Activated naive CD4-positive, alpha-beta T cell (primary cell): Measurements from ENCODE around the gene GPR25.

ENCODE experiments used
- DNase-seq, 4 experiments: peaks; one replicate each; lab custom pipeline; 2025; lab: John Stamatoyannopoulos, UW

The GPR25 gene

GRCh38 chr1:200873671-200874397 is 1.1 kb downstream of the GPR25 start:
- no peak for DNase-seq

- DNase-seq, result no peak
These were observed 1.9 kb downstream of the GPR25 start for GRCh38 chr1:200874694-200875093.

GRCh38 chr1:200875416-200875815 is 2.6 kb downstream of the GPR25 start:
- DNase-seq, result no peak

DNA sequence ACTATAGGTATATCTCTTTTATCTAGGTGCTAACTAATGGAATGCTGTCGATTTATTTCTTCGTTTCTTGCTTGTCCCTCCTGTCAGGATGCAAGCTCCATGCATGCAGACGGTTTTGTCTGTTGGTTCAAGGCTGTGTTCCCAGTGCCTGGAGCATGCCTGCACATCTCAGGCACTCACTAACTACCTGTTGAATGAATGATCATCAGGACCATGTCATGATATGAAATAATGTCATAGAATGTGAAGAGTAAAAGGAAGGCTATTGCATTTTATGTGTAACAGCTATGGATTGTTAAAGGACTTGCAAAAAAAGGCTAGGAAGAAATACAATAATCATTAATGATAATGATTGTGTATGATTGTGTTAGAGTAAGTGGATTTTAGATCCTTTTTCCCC is 4.2 kb downstream of the GPR25 start:
- no peak for DNase-seq

DNA sequence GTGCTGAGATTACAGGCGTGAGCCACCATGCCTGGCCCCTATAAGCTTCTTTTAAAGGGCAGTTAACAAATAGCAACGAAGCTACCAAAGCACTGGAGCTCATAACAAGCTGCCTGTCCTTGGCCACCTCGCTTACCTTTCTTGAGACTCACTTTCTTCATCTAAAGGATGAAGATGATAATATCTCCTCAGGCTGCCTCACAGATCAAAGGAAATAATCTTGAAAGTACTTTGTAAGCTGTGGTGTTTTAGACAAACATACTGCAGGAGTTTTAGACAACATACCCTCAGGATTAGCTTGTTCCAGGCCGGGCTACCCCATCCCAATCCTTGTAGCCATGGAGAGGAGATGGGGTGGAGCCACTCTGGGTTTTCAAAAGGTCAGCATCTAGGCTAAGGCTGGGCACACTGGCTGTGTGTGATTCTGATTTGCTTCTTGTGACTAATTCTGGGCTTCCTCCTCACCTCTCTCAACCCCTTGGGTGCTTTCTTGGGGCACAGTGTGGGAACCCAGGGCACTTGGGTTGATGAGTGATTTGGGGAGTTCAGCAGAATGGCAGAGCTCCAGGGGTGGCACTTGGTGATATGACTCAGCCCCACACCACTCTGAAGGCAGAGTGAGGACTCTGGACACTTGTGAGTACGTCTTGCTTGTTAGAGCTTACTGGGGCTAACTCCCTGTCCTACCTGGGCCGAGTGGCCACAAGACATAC is 5.2 kb downstream of the GPR25 start:
- no peak for DNase-seq

- DNase-seq, result no peak
These were observed 7.4 kb downstream of the GPR25 start for GRCh38 chr1:200880212-200880611.

DNA sequence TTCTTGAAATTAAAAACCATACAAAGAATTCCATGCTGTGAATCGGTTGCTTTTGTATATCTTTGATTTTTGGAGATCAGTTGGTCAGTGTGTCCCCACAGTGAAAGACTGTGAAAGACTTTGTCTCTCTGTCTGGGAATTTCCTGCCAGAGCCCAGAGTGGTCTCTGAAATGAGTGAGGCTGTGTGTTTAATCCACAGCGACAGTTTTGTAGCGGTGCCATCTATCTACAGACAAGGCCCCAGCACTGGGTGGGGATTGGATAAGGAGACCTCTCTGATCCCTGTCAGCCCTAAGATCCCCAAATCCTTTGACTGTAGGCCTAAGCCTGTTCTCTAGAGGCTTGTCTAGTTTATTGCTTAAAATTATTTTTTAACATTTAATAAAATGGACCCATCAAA is 10.3 kb downstream of the GPR25 start:
- no peak for DNase-seq

GRCh38 chr1:200885623-200886402 is 13.0 kb downstream of the GPR25 start:
- no peak for DNase-seq

GRCh38 chr1:200886594-200886993 is 13.8 kb downstream of the GPR25 start:
- no peak for DNase-seq

DNA sequence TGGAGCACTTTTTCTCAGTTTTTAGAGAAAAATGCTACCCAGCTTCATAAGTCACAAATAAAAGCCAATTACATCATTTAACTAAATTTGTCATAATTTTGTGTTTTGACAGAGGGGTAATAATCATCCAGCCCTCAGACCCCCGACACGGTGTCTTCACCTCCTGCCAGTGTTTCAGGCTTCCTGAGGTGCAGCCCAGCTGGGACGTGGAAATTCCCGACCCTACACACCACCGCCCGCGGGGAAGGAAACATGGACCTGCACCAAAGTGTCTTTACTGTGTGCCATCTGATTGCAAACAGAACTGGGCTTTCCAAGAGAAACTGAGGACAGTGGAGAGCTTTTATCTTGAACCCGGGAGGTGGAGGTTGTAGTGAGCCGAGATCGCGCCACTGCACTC is 14.3 kb downstream of the GPR25 start:
- no peak for DNase-seq

DNA sequence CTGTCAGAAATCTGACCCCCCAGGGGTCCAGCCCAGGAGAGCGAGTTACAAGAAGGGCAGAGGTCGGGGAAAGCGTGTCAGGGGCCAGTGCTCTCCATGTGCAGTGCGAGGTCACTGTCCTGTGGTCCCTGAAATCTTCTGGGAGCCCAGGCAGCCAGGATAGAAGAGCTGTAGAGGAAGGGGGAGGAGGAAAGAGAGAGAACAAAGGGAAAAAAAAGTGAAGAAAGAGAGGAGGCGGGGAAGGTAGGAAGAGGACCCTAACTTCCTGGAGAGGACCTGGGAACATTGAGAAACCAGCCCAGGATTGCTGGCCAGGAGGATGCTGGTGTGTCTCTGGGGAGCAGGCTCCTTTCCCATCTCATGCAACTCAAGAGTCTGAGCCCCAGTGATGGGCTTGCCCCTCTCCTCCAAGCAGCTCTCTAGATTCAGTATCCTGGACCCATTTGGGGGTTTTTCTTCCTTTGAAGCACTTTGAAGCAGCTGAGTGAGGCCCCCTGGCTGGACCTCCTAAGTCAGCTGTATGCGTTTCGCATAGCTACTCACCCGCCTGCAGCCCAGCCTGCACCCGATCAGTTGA is 15.1 kb downstream of the GPR25 start:
- DNase-seq, result no peak

GRCh38 chr1:200888349-200888838 is 15.6 kb downstream of the GPR25 start:
- peak in 1 of 4 experiments; percentile 15 for DNase-seq

DNA sequence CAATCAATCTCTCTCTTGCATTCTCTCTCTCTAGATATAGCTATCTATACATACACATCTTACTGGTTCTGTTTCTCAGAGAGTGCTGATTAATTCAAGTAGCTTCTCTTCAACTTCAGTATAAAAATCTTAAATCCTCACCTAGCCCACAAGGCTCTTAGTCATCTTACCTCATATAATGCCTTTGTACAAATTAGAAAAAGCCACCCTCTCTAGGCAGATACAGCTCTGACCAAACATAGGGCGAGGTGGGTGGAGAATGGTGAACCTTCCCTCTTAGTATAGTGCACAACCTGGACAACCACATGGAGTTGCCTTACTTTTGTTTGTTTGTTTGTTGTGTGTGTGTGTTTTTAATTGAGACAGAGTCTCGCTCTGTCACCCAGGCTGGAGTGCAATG is 16.8 kb downstream of the GPR25 start:
- DNase-seq, result no peak

DNA sequence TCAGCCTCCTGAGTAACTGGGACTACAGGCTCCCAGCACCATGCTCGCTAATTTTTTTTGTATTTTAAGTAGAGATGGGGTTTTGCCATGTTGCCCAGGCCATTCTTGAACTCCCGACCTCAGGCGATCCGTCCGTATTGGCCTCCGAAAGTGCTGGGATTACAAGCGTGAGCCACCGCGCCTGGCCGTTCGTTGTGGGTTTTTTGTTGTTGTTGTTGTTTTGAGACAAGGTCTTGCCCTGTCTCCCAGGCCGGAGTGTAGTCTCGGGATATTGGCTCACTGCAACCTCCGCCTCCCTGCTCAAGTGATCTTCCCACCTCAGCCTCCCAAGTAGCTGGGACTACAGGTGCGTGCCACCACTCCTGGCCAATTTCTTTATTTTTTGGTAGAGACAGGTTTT is 17.2 kb downstream of the GPR25 start:
- no peak for DNase-seq

DNA sequence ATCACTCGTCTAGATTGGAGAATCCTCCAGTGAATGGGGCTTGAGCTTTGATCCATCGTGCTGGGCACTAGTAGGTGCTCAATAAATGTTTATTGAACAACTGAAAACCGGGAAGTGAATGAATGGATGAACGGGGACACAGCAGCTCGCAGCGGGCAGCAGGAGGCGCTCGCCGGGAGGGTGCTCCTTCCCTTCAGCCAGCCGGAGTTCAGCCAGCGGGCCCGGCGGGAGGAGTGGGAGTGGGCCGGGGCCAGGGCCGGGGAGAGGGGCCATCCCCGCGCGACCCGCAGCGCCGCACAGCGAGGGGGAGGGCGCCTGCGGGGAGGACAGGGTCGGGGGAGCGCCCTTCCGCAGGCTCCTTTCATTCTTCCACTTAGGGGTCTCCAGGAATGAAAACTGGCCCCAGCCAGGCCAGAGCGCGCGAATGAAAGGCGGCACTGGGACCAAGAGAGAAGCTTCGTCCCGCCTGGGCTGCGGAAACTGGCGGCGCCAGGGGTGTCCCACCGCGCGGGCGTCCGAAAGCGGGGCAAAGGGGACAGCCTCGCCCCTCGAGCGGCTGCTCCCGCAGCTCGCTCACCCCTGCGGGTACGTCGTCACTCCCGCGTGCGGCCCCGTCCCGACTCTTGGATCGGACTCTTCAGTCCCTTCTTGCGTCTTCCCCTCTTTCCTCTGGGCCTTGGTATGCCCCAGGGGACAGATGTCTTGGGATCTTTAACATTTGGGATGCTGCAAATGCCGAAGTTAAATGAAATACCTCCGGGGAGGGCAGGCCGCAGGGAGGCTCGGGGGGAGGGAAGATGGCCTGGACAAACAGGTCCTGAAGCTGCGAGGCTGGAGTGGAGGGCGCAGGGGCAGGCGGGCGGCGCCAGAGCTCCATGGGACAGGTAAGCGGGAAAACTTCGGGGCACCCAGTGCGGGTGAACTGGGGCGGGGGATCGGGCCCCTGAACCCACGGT is 18.3 kb downstream of the GPR25 start:
- no peak for DNase-seq

DNA sequence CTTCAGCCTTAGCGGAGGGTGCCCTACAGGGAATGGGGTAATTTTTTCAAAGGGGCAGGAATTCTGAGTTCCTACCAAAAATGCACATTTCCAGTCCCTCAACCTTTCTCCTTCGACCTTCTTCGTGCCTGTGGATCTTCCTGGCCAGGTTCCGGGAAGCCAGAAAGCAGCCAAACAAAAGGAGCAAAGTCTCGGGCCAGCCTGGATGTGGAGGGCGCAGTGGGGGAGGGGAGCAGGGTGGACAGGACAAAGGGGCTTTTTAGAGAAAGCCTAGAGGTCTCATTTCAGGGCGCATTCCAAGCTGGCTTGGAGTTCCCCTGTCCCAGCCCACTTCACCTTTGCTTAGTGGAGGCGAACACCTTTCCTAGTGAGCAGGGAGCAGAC is 19.0 kb downstream of the GPR25 start:
- DNase-seq, result no peak

DNA sequence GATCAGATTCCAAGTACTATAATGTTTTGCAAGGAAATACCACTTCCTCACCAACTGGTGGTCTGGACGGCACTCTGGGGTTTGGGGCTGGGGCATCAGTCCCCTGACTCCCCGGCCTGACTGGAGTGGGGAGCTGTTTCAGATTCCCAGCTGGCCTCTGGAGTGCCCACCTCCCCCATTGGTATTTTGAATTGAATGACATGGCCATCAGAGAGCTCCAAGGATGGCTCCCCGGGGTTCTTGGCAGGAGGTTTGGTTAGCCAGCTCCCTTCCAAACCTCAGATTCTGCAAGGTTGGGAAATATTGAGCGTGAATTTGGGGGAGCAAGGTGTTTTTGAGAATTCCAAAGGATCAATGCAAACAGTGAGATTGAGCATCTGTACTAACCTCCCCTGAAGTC is 19.8 kb downstream of the GPR25 start:
- DNase-seq, result no peak

DNA sequence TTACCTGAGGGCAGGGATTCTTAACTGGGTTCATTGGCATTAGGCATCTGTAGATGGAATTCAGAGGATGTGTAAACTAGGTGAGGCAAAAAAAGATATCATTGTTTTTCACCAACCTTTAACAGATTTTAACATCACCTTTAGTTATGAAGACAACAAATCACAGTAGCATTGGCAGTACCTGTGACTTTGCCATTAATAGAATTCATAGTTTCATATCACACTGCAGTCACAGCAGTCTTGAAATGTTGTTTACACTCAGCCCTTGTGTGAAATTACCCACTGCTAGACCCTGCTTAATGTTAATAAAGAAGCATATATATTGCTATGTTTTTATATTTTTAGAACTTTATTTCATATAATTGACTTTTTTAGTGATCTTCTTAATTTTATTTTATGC is 20.2 kb downstream of the GPR25 start:
- no peak for DNase-seq

GRCh38 chr1:200893411-200893901 is 20.7 kb downstream of the GPR25 start:
- DNase-seq, result no peak

DNA sequence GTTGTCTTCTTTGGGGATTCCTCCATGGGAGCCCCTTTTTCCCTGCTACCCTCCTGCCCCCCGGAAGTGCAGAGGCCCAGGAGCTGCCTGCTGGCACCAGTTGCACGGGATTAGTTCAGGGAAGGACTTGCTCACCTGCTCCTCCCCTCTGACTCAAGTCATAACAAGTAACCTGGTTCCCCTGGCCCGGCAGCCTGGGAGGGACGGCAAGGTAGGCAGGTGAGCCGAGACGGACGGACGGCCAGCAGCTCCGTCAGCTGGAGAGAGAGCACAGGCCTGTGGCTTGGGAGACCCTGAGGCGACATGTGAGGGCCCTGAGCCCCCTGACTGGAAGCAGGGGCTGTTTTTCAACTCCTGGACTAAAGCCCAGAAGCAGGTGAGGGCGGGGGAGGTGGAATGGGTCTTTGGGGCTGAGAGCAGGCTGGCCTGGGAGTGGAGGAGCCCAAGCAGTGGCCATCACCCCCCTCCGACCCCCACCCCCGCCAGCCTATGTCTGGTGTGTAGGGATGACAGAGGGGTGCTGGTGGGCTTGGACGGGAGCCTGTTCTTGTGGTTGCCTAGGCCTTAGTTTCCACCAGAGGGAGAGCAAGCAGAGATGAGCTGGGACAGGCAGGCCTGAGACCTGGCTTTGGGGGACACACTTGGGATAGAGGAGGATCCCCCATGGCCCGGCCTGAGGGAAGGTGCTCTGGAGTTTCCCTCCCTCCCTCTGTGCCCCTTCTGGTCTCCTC is 22.1 kb downstream of the GPR25 start, which contains the start of gene INAVA:
Gene INAVA, plus strand, starts transcription at position 189 of the 731 bp plus-strand sequence. CDS start 3,501 bp downstream, outside the sequence.
- DNase-seq, result no peak
